GM18517 (cell line): ENCODE results near the gene WSCD1.

Source experiments
- ATAC-seq: cut with Tn5 transposase; IDR thresholded peaks from one replicate; pipeline ENCODE4 v1.9.1; 2021; ENCODE audit warnings: mild to moderate bottlenecking, moderate library complexity; ENCODE audit not compliant: unreplicated experiment

Gene WSCD1

DNA sequence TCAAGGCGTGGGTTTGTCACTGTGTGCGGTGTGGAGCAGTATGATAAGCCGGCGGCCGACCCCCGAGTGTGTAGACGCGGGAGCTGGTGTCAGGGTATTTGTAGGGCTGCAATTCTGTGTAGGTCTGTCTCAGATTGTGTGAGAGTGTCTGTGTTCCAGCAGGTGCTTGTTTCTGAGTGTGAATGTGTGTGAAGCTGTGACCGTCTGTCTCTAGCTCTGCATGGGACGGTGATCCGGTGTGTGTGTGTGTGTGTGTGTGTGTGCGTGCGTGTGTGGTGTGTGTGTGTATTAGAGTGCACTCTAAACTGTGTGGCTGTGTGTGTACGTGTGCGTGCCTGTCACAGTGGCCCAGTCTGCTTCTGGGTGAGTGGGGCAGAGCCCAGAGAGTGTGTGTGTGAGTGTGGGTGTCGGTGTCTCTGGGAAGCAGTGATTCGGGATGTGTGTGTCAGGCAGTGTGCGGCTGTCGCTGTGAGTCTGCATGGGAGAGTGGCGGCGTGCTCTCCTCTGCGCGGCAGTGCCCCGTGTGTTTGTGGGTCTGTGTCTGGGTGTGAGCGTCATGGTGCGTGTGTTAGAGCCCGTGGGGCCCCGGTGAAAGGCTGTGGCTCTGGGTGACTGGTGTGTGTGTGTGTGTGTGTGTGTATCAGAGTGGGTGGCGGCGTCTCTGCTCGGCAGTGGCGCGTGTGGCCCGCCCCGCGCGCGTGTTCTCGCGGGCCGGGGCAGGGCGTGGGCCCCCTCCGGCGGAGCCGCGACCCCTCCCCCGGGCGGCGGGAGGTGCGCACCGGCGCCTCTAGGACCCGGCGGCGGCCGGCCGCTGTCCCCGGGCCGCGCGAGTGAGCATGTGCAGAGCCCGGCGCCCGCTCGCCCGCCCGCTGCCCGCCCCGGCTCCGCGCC lies at the start of gene WSCD1:
Gene WSCD1, plus strand, starts transcription at position 841 of the 891 bp plus-strand sequence. CDS start 10,280 bp downstream, outside the sequence.
- no peak for ATAC-seq

DNA sequence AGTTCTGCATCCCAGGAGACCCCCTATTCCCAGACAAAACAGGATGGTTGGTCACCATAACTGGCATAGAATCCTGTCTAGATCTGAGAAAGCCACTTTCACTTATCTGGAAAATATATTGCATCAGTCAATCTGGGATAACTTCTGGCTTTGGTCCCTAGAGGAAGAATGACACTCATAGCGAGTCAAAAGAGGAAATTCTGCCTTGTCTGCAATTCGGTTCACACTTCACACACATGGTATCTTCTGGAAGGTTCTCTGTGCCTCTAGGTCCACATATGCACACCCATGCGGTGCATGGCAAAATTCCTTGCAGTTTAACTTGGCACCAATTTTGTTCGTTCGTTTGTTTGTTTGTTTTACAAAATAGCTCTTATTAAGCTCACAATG lies 49.2 kb upstream of the WSCD1 start:
- ATAC-seq, result no peak

DNA sequence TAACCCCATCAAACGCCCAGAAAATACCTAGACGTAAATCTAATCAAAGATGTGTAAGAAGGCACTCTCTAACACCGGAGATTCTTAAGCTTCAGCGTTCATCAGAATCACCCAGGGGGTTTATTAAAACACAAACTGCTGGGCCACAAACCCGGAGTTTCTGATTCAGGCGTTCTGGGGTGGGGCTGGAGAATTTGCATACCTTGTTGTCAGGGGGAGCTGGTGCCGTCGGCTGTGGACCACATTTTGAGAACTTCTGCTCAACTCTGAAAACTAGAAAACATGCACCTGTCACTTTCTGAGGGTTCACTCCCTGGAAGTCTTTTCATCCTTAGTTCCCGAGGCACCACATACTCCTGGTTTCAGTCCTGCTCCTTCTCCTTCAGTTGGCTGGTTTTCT lies 48.6 kb upstream of the WSCD1 start:
- no peak for ATAC-seq

DNA sequence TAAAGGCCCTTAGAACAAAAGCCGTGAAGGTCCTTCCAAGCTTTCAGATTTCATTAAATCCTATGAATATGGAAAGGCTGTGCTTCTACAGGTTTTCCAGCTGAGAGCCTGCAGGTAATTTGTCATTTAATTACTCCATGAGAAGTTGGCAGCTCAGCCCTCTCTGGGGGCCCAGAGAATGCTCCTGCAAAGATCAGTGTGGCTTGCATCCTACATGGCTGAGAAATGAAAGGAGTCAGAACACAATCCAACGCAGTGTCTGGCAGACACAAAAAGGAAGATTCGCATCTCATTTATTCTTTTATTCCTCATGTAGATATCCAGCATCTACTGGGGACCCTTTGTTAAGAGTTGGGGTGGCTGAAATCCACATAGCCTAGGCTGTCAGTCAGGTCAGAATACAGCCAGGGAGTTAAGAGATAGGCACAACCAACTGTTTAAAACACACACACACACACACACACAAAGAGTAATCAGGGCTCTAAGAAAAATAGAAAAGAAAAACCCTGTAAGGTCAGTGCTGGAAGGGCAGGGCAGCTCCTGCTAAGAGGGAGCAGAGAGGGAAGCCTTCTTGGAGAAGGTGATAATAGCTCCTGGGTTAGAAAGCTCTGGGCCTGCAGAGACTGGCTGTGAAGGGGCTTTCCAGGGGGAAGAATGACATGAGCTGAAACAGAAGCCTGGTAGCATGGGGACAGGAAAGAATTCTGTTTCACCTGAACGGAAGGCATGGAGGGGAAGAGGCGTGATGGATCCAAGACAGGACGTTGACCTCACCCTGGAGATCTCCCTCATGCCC lies 46.9 kb upstream of the WSCD1 start:
- no peak for ATAC-seq

DNA sequence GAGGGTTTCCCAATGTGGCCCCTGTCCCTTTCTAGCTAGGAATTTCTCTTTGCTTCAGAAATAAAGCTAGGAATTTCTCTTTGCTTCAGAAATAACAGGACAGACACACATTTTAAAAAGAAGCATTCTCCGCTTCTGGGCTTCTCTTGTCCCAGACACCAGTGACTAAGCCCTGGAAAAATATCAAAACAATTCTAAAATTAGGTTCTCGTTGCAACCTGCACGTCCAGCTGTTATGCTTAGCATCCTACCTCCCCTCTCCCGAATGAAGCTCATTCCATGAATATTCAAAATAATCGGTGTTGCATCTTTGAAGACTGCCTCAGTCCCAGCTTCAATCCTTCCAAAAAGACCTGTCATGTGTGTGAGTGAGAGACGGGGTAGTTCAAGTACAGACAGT lies 45.6 kb upstream of the WSCD1 start:
- ATAC-seq, result no peak

DNA sequence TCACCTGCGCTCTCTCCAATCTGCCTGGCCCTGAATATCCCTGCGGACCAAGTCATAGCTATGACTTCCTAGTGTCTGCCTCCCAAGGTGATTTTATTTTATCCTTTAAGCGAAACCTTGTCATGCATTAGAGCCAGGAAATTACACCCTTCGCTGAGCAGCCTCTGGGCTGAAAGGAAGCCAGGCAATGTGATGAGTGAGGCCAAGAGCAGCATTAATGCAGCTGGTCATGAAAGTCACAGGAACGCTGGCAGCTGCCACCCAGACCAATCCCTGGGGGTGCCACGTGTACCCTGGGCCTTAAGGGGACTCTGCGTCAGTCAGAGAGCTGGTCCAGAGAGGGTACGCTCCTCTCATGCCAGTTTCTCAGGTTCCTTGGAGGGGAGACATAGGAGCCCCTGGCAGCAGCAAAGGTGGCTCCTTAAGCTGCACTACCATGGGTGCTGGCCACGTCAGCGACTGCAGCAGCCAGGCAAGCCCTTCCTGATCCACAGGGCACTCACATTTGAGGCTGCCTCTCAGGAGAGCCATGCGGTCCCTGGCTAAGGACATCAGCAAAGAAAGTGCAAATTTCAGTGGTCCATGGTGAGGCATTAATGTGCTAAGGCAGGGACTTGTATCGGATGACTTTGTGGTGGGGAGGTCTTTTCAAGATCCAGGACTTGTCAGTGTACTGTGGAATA lies 42.7 kb upstream of the WSCD1 start:
- ATAC-seq, result no peak

- ATAC-seq, result no peak
These were observed 41.9 kb upstream of the WSCD1 start for GRCh38 chr17:6028294-6028693.

DNA sequence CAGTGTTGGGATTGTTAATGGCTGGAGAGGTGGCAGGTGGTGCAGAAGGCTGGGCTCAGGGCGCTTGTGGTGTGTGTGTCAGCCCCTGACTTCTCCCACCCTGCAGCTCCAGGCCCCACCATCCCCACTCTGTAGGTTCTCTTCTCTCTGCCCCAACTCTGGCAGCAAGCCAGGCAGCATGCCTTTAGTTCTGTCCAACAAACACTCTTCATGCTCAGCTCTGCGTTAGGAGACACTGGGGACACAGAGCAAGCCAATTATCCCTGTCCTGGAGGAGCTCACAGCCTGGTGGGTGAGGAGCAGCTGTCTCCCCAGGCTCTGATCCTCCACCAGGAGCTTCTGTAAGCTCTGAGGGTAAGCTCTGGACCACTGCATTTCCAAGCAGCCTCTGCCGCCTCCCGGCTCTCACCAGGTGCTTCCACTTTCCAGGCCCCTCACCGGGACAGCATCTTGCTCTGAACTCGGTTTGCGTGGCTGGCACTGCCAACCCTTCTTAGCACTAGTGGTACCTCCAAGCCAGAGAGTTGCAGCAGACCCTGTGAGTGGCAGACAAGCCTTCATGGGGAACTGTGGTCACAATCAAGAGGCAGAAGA lies 34.3 kb upstream of the WSCD1 start:
- no peak for ATAC-seq

GRCh38 chr17:6040504-6040903 lies 29.7 kb upstream of the WSCD1 start:
- no peak for ATAC-seq

- no peak for ATAC-seq
These were observed 28.9 kb upstream of the WSCD1 start for GRCh38 chr17:6041246-6041645.

DNA sequence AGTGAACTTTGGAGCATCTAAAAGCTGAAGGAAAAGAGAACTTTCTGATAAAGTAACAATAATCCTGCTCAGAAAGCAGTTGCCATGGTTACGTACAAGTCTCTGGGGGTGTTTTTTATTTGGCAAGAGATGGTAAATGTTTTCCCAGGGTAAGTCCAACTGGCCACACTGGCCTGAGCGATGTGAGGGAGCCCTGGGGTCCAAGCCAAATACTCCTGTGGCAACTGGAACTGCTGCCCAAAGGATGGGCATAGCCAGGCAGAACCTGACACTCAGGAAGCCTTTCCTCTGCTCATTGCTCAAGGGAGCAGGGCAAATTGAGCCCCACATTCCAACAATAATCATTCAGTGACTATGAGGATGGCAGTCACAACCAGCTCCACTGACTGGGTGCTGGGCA lies 26.8 kb upstream of the WSCD1 start:
- ATAC-seq, result no peak

- ATAC-seq, result no peak
These were observed 25.9 kb upstream of the WSCD1 start for GRCh38 chr17:6044261-6044660.

DNA sequence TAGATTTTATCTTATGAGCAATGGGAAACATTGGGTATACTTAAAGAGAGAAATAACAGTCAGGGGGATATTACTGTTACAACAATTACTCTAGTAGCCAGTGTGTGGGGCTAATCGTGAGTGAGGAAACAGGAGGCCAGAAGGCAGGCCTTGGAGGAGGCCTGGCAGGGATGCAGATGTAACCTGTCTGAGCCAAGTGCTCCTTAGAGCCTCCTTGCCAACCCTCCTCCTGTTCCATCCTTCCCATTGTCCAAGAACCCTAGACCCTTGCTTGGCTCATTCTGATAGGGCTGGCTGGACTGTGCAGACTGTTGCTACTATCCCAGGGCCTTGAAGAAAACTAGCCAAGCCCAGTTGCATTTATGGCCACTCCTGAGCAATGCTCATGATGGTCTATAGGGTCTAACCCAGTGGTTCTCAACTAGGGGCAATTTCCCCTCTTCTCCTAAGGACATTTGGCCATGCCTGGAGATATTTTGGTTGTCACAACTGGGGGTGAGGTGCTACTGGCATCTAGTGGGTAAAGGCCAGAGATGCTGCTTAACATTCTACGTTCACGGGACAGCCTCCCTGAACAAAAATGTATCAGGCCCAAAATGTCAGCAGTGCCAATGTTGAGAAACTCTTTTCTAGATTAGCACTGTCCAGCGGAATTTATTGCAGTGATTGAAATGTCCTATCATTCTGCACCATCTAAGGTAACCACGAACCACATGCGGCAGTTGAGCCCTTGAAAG lies 24.4 kb upstream of the WSCD1 start:
- ATAC-seq, result no peak

- ATAC-seq, result no peak
These were observed 23.7 kb upstream of the WSCD1 start for GRCh38 chr17:6046431-6046830.

DNA sequence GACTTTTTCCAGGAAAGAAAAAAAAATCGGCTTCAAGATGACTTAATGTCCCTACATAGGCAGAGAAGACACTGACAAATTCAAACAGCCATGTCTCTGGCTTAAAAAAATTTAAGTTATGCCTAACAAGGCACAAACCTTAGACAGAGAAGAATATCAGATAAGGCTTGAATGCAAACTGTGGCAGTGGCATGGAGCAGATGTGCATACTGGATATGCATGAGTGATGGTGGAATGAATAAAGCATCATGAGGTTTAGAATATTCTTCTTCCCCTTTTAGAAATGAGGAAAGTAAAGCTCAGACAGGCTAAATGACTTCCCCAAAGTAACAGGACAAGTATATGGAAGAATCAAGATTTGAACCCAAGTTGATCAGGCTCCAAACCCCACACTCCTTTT lies 23.2 kb upstream of the WSCD1 start:
- ATAC-seq, result no peak

GRCh38 chr17:6047966-6048365 lies 22.2 kb upstream of the WSCD1 start:
- no peak for ATAC-seq

DNA sequence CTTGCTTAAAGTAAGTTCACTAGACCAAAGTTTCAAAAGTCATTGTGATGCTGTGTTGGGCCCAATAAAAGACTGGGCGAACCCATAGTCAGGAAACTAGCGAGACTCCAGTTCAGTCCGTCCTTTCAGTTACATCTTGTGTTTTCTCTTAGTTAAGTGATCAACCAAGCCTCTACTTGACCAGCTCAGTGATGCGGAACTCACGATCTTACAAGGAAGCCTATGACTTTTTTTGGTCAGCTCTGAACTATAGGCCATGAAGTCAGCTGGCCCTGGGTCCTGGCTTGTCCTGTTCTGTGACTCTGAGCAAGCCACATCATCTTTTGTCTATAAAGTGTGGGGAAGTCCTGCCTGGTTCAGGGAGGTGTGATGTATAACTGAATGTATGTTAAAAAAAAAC lies 21.7 kb upstream of the WSCD1 start:
- no peak for ATAC-seq

GRCh38 chr17:6052926-6053325 lies 17.3 kb upstream of the WSCD1 start:
- no peak for ATAC-seq

DNA sequence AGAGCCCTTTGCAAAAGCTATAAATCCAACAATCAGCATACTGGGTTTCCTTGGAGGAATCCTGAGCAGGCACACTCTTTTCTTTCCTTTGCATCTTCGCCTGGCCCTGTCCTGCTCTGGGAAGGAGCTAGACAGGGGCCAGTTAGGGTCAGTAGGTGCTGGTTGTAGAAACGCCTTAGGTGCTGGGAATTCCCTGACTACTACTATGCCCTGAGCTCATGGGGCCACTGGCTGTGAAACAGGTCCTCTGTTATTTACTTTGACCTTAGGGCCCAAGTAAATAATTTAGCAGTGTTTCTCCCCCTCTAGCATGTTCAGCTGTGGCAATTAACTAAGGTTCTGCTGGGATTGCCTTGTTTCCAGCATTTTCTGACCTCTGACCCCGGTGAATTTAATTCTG lies 15.8 kb upstream of the WSCD1 start:
- ATAC-seq, result no peak

DNA sequence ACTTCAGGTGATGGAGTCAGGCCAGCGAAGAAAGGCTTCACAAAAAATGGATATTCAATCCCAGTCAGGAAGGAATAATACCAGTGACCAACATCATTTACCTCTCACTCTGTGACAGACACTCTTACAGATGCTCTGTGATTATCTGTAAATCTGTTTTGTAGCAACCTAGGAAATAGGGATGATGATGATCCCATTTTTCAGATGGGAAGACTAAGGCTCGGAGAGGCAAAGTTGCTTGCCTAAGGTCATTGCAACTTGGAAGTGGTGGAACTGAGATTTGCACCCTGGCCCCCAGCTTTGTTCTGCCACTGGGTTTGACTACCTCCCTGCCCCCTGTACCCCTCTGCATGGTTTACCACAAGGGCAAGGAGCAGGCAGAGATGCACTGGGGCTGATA lies 14.1 kb upstream of the WSCD1 start:
- no peak for ATAC-seq
